ENCODE results near the gene PITX3.

The PITX3 gene

GRCh38 chr10:102246261-102246660 lies 4.9 kb upstream of the PITX3 start:
- TF ChIP-seq ARNTL (CRISPR knock-in tag; IDR thresholded peaks at IDR 0.05; ENCODE audit: borderline replicate concordance, low read depth): no peak
- no peak for TF ChIP-seq OSR1 (CRISPR knock-in tag; IDR thresholded peaks at IDR 0.05)
- TF ChIP-seq PATZ1 (CRISPR knock-in tag; IDR thresholded peaks at IDR 0.05; ENCODE audit: borderline replicate concordance): no peak
- TF ChIP-seq SNAI2 (CRISPR knock-in tag; IDR thresholded peaks at IDR 0.05): no peak
- no peak for TF ChIP-seq ZC3H10 (CRISPR knock-in tag; IDR thresholded peaks at IDR 0.05)
- no peak for TF ChIP-seq ZNF8 (CRISPR knock-in tag; IDR thresholded peaks at IDR 0.05)
- TF ChIP-seq ESRRG (CRISPR knock-in tag; IDR thresholded peaks at IDR 0.05): no peak
- TF ChIP-seq ZFP3 (CRISPR knock-in tag; IDR thresholded peaks at IDR 0.05): no peak
- no peak for TF ChIP-seq POU6F1 (CRISPR knock-in tag; IDR thresholded peaks at IDR 0.05; ENCODE audit: borderline replicate concordance, low read depth)
- no peak for ATAC-seq

- no peak for ATAC-seq
- no peak for TF ChIP-seq ESRRG (CRISPR knock-in tag; IDR thresholded peaks at IDR 0.05)
- no peak for TF ChIP-seq ISL1 (CRISPR knock-in tag; IDR thresholded peaks at IDR 0.05)
- no peak for TF ChIP-seq CSDC2 (CRISPR knock-in tag; IDR thresholded peaks at IDR 0.05)
- TF ChIP-seq POU6F1 (CRISPR knock-in tag; IDR thresholded peaks at IDR 0.05; ENCODE audit: borderline replicate concordance, low read depth): no peak
- no peak for TF ChIP-seq PPARA (CRISPR knock-in tag; IDR thresholded peaks at IDR 0.05; ENCODE audit: borderline replicate concordance)
- no peak for TF ChIP-seq ZNF70 (CRISPR knock-in tag; IDR thresholded peaks at IDR 0.05)
- no peak for TF ChIP-seq ZFP3 (CRISPR knock-in tag; IDR thresholded peaks at IDR 0.05)
- no peak for TF ChIP-seq RARB (CRISPR knock-in tag; IDR thresholded peaks at IDR 0.05)
- TF ChIP-seq ZNF565 (CRISPR knock-in tag; conservative IDR thresholded peaks at IDR 0.05; ENCODE audit: low read depth): no peak
- no peak for TF ChIP-seq GLIS3 (CRISPR knock-in tag; IDR thresholded peaks at IDR 0.05)
- TF ChIP-seq CREB5 (CRISPR knock-in tag; IDR thresholded peaks at IDR 0.05; ENCODE audit: low read depth): no peak
- no peak for TF ChIP-seq ARNTL (CRISPR knock-in tag; IDR thresholded peaks at IDR 0.05; ENCODE audit: borderline replicate concordance, low read depth)
- TF ChIP-seq CSRNP3 (CRISPR knock-in tag; IDR thresholded peaks at IDR 0.05): no peak
- no peak for TF ChIP-seq PATZ1 (CRISPR knock-in tag; IDR thresholded peaks at IDR 0.05; ENCODE audit: borderline replicate concordance)
- no peak for TF ChIP-seq ZNF8 (CRISPR knock-in tag; IDR thresholded peaks at IDR 0.05)
- no peak for TF ChIP-seq TSHZ2 (CRISPR knock-in tag; IDR thresholded peaks at IDR 0.05)
- TF ChIP-seq BACH2 (CRISPR knock-in tag; IDR thresholded peaks at IDR 0.05; ENCODE audit: borderline replicate concordance): no peak
- no peak for TF ChIP-seq ZC3H10 (CRISPR knock-in tag; IDR thresholded peaks at IDR 0.05)
- TF ChIP-seq ZFP30 (CRISPR knock-in tag; IDR thresholded peaks at IDR 0.05): no peak
Measured at GRCh38 chr10:102245932-102246251, 4.6 kb upstream of the PITX3 start.

Measured in SK-N-SH treated with all-trans-retinoic acid at 6 μM for 48 hours (cell line).